T1000 (cell line): ENCODE data around the gene LIMCH1.
A peak's percentile ranks its signal among the peaks of the same experiment; 100 is the strongest.

Experiments
- DNase-seq: peaks from one replicate; lab custom pipeline; 2025; ENCODE audit warnings: mixed read lengths; lab: John Stamatoyannopoulos, UW

Gene LIMCH1

DNA sequence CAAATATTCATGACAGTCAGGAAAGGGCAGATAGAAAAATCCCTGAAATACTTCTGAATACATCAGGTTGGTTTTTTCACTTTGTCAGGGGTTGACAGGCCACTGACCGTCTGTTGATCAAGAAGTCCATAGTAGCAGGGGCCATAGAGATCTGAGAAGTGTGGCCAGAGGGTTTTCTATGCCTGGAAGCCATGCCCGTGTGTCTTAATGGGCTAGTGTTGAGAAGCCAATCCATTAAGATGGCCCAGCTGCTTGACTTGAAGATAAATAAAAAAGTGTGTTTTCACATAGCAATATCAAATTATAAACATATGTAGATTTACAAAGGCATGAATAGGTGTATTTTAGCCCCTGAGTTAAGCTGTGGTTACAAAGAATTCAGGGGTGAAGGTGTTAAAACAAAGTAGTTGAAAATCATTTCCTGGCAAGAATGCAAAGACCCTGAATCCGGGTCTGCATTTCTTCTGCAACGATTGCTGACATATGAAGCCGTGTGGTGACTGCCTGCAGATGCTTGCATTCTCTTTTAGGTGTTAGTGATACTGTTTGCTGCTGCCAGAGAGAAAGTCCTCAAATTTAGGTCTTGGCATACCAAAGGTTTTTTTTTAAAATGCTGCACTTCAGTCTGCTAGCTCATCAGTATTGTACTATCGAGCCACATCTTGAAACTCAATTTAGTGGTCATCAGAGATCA is 9.3 kb upstream of the LIMCH1 start:
- no peak for DNase-seq

- no peak for DNase-seq
Observed at GRCh38 chr4:41530741-41531140, 7.2 kb upstream of the LIMCH1 start.

DNA sequence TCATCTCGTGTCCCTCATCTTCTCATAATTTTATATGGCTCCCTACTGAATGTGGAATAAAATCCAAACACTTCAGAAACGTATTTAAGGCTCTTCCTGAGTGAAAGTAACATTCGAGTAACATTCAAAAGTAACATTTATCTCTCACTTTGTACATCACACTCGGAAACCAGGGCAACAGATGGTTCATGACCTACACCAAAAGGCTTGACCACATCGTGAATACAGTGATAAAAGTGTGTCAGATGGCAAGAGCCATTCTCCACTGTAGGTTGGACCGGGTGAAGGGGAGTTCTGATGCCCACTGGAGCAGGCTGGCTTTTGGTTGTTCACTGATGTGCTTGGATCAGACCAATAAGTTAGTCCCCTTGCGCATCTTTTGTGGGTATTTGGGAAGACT is 5.6 kb upstream of the LIMCH1 start:
- DNase-seq: no peak

- no peak for DNase-seq
Observed at GRCh38 chr4:41532882-41533281, 5.1 kb upstream of the LIMCH1 start.

GRCh38 chr4:41533680-41534079 is 4.3 kb upstream of the LIMCH1 start:
- DNase-seq: no peak

DNA sequence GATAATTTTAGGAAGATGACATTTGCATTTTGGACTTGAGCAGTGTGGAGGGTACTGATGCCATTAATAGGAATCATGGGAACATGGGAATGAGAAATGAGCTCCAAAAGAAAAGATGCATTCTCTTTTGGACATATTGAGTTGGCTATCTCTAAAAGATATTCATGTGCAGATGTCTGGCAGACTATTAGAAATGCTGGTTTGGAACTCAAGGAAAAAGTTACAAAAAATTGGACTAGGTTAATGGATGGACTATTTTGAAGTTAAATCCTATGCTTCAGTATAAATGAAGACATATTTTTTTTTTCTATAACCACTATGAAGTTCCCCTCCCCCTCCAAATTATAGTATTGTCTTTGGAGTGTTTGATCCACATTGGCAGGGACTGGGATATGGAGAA is 3.6 kb upstream of the LIMCH1 start:
- no peak for DNase-seq

DNA sequence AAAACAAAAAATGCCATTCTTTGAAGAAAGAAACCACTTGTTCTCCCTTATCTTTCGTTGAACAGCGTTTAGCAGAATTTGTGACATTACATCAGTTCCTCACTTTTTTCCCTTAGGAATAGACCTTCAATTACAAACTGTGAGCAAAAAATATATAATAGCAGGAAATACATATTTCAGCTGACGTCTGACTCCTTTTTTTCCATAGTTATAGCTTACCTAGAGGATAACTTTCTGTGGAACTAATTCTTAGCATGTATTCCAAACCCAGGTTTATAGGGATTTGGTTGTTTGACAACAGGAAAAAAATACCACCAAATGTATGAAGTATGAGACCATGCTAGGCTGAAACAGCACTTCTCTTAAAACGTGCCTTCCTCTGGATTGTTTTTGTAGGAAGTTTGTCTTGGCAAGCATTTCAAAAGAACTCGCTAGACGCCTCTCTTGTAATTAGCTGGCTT is 2.0 kb upstream of the LIMCH1 start:
- DNase-seq: no peak

- no peak for DNase-seq
Observed at GRCh38 chr4:41537292-41537890, 566 bp upstream of the LIMCH1 start.

GRCh38 chr4:41538887-41539498 is 1.0 kb downstream of the LIMCH1 start:
- peak; percentile 37 for DNase-seq

GRCh38 chr4:41539711-41540110 is 1.8 kb downstream of the LIMCH1 start:
- DNase-seq: no peak

DNA sequence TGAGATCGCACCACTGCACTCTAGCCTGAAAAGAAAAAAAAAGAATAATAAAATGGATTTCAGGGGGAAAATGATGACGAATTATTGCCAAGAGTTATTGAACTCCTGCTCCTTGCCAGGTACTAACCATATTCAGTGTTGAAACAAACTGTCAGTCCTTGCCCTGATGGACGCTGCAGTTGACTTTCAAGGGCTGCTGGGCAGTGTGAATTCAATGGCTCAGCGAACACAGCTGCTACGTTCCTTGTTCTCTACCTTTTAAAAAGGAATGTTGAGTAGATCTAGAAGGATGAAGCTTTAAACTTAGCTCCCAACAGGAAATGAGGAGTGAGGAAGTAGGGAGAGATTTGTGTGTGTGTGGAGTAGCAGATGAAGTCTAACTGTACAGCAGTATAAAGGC is 2.7 kb downstream of the LIMCH1 start:
- no peak for DNase-seq

- DNase-seq: no peak
Observed at GRCh38 chr4:41541687-41542094, 3.7 kb downstream of the LIMCH1 start.

DNA sequence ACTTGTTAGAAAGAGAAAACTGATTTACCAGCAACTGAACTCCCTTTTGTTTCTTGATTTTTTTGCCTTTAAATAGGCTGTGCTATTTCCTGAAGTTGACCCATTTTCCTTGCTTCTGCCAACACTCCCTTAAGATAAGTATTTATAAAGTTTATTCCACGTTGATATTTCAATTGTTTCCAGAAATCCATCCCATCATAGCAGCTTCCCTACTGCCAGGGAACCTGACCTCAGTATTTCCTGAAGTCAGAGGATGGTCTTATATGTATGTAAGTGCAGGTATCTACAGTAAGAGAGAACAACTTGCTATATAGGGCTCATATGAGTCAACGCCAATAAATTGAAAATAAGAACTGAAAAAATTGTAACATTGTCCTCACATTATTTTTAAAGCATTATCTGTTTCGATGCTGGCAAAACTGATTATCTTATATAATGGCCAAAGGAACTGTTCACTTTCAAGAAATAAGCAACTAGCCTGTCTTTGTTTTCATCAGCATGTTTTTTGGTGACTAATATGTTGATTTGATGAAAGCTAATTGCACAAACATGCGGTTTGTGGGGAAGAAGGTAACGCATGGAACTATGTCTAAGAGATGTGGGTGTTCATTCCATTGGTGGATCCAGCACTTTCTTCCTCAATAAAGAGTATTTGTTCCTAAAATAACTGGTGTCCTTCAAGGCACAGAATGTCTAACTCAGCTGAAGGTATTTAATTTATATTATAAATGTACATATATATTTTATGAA is 4.7 kb downstream of the LIMCH1 start:
- DNase-seq: no peak

DNA sequence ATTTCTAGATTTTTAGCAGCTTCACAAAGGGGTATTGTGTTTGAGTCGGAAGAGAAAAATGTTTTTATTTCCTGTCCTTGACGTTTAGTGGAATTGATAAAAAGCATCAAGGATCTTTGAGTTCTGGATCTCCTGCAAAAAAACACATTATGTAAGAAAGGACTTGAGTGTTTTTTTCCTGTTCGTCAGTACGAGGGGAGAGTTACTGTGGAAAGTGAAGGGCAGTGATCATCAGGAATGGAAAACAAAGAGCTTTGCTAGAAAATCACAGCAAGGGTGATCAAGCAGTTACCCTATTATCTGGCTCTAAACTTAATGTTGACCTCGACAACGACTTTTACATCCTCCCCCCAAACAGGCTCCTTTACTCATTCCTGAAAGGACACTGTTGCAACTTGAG is 7.3 kb downstream of the LIMCH1 start:
- DNase-seq: no peak

DNA sequence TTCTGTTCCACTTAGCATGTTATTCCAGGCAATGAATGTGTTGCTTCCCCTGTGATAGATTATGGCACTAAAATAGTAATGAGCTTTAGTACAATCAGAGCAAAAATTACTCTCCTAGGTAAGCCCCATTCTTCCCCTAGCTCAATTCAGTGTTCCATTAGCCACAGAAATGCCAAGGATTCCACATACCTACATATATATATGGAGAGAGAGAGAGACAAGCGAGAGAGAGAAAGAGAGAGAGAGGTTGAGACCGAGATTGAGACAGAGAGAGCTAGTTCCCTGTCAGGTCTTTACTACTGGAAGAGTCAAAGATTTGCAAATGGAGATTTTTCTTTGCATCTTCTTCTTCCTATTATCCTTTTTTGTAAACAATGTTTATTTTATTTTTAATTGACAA is 8.7 kb downstream of the LIMCH1 start:
- no peak for DNase-seq

DNA sequence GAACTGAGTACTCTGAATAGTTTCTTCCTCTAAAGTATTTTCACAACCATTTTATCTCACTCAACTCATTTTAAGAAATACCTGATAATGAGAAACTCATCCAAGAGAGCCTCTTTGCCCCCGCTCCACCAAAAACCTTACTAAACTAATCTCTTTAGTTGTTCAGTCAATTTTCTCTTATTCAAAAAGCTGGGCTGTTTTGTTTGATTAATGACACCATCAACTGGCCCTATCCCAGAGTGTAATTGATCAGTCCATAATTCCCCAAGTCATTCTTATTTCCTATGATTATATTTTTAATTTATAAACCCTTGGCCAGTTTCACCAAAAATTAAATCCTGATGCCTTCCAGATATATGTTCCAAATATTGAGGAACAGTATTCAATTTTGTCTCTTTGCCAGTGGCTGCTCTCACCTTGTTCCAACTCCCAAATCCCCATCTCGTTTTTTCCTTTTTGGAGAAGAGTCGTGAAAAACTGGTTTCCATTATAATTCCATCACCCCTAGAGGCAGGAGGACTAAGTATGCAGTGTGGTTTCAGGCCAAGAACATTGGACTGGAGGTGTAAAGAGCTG is 10.4 kb downstream of the LIMCH1 start:
- no peak for DNase-seq

GRCh38 chr4:41549478-41549877 is 11.5 kb downstream of the LIMCH1 start:
- DNase-seq: no peak

GRCh38 chr4:41550308-41550707 is 12.4 kb downstream of the LIMCH1 start:
- DNase-seq: no peak

DNA sequence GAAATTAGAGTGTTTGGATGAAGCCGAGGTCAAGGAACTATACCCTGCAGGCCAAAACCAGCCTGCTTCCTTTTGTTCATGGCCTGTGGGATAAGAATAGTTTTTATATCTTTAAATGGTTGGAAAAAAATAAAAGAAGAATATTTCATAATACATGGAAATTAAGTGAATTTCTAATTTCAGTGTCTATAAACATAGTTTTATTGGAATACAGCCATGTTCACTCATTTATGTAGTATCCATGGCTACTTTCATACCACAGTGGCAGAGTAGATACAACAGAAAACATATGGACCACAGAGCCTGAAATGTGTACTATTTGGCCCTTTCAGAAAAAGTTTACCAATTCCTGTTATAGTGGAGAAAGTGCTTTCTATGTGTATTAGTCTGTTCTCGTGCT is 13.6 kb downstream of the LIMCH1 start:
- no peak for DNase-seq

DNA sequence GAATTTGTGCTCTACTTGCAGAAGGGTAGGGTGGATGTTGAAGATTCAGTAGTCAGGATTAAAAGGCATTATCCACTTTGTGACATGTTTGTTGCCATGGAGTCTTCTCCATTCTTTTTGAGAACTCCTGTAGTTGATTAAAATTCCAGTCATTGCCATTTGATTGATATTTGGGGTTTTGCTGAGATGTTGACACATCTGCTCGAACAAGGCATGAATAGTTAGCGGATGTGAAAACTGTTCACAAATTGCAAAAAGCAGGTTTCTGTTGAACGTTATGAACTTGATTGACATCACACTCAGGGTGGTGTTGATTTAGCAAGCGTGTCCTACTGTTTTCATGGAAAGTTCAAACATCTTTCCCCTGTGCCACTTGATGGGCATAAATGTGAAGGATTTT is 16.9 kb downstream of the LIMCH1 start:
- DNase-seq: no peak

GRCh38 chr4:41556526-41556925 is 18.6 kb downstream of the LIMCH1 start:
- no peak for DNase-seq

GRCh38 chr4:41559940-41560516 is 22.1 kb downstream of the LIMCH1 start:
- DNase-seq: no peak
